ENCODE measurements around the gene IER2.
"Not testable (repeated sequence)": the region's sequence is repeated elsewhere in the genome, so short reads cannot be mapped to it uniquely, and the experiment has no call there.

Gene IER2

GRCh38 chr19:13146763-13147563 lies 3.2 kb upstream of the IER2 start:
- no peak for DNase-seq

DNA sequence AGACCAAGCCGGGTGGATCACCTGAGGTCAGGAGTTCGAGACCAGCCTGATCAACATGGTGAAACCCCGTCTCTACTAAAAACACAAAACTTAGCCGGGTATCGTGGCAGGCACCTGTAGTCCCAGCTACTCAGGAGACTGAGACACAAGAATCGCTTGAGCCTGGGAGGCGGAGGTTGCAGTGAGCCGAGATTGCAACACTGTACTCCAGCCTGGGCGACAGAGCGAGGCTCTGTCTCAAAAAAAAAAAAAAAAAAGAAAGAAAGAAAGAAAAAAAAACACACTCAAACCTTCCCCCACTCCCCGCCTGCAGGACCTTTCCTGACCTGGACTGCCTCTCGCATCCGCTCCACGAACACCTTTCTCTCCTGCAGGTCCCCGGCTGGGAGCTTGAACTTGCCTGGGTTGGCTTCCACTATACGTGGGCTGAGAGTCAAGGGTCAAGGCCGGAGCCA lies 1.0 kb upstream of the IER2 start:
- not testable (repeated sequence) for DNase-seq

DNA sequence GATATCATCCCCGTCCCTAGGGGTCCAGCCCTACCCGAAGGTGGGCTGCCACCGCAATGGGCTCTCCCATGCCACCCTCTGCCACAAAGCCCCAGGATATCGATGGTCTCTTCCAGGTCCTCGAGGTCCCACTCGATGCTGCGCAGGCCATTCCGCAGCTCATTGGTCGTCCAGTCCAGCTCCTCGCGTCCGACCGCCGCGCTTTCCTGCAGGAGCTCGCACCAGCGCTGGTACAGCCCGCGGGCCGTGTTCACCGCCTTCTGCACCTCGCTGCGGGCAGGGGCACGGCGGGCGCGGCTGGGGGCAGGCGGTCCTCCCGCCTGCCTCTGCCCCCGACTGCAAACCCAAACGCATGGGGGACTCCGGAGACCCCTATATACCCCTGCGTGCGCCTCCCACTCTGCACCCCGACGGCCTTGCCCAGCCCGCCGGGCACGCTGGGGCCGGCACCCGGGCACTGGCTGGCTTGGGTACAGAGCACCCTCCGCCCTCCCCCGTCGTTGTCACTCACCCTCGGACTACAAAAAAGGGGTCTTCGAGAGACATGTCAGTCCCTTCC lies 504 bp upstream of the IER2 start:
- DNase-seq: no peak

DNA sequence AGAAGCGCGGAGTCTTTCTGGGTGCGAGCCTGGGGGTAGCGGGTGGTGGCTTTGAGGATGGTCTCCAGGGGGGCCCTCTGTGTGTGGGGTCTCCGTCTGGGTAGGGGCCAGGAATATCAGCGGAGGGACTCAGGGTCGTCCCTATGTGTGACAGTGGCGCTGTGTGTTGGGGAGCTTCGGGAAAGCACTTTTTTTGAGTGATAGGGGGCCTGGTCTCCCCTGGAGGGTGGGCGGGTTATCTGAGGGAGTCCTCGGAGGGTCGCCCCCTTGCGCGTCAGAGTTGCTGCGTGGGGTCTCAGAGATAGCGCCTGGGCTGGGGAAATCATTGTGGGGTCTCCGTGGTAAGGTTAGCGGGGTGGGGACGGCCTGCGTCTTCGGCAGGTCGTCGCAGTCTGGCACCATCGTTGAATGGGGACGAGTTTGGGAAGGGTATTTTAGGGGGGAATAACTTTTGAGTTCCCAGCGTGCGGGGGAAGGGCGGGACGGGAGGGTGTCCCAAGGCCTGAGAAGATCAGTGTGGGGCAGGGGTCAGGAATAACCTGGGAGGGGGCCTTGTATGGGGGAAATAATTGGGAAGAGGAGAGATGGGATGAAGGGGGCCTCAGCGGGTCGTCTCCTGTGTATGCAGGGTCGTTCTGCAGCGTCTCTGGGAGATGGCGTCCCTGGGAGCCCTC lies 857 bp downstream of the IER2 start:
- peak; percentile 39 for DNase-seq

DNA sequence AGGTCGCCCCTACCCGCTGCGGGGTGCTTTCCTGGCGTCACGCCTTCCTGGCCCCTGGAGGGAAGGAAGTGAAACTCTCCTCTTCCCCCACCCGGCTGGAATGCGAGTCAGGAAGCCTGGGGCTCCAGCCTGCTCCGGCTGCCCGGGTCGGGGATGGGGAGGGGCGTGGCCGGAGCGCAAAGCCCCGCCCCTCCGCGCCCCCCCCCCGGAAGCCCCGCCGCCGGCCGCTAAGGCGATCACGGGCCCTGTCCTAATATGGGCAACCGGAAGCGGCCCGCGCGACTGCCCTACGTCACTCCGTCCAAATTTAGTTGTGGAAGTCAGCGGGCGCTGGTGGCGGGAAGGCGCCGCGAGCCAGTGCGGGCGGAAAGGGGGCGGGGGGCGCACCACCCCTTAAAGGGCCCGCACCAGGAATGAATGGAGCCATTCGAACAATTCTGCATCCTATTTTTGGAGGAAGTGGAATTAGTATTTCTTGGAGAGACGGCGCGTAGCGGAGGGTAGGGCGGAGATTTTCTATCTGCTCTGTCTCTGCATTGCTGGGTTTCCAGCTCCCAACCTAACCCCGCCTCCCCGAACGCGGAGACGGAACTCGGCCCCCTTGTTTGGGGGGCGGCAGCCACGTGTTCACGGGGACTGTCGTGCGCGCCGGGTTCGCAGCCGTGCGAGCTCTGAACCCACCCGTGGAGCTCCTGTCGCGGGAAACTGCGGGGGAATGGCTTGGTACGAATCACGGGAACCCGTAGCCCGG lies 1.6 kb downstream of the IER2 start:
- DNase-seq: peak; percentile 94

DNA sequence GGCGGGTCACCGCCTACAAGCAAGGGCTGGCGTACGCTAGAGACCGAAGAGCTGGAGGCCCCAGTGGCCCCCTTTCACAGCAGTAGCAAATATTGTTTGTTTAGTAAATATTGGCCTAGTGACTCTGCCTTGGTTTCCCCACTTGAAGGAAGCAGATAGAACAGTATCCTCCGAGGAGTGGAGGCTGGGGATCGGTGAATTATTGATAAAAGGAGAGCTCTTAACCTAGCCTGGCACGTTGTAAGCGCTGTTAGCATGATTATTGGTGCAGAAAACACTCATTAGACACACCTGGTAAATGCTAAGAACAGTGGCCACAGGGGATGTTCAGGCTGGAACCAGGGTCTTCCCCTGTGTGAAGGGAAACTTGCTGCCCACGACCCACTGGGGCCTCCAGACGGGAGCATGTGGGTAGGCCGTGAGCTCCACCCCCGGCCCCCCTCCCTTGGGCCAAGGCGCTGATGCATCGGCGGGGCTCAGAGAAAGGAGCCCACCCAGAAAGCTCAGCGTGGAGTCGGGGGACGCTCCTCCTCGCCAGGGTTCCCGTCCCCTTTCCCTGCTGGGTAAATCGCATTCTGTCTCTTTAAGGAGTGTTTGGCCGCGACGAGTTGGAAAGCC lies 2.3 kb downstream of the IER2 start:
- DNase-seq: no peak

- DNase-seq: peak; percentile 94
These were observed 2.9 kb downstream of the IER2 start for GRCh38 chr19:13152974-13153568.

- peak; percentile 39 for DNase-seq
These were observed 3.5 kb downstream of the IER2 start for GRCh38 chr19:13153569-13154240.

GRCh38 chr19:13154241-13154778 lies 4.1 kb downstream of the IER2 start:
- peak; percentile 48 for DNase-seq

- peak; percentile 76 for DNase-seq
These were observed 4.8 kb downstream of the IER2 start for GRCh38 chr19:13154911-13155471.

DNA sequence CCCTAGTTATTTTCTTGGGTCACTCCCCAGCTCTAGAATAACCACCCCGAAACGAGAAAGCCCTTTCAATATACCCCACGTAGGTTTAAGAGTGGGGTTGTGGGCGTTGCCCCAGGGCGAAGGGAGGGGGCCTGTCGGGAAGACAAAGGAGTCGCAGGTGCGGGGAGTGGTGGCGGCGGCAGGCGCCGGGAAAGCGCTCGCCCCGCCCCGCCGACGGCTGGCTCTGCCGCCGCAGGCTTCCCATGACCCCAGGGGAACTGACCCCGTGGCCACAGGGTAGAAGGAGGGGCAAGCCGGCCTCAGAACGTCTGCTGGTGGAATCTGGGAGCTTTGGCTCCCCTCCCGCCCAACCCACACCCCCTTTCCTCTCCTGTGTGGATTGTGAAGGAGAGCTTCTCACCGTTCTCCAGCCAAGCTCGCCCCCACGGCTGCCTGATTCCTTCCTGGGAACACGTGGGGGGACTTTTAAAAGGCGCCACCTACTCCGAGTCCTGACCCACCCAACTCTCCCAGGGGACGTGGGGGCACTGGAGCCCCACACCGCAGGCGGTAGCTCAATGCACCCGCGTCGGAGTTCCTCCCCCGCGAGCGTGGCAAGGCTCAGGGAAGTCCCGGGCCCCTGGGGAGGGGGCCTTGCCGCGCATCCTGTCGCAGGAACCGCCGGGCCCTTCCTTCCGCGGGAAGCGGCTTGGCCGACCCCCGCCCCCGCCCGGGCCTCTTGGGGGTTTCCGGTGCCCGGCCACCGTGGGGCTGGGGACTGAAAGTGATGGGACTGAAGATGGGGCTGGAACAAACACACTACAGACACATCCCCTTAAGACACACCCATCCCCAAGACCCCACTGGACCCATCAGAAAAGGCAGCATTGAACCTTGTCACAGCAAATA lies 5.5 kb downstream of the IER2 start:
- peak; percentile 57 for DNase-seq

GRCh38 chr19:13159713-13160112 lies 9.5 kb downstream of the IER2 start:
- DNase-seq: no peak

GRCh38 chr19:13160557-13160956 lies 10.3 kb downstream of the IER2 start:
- DNase-seq: no peak

DNA sequence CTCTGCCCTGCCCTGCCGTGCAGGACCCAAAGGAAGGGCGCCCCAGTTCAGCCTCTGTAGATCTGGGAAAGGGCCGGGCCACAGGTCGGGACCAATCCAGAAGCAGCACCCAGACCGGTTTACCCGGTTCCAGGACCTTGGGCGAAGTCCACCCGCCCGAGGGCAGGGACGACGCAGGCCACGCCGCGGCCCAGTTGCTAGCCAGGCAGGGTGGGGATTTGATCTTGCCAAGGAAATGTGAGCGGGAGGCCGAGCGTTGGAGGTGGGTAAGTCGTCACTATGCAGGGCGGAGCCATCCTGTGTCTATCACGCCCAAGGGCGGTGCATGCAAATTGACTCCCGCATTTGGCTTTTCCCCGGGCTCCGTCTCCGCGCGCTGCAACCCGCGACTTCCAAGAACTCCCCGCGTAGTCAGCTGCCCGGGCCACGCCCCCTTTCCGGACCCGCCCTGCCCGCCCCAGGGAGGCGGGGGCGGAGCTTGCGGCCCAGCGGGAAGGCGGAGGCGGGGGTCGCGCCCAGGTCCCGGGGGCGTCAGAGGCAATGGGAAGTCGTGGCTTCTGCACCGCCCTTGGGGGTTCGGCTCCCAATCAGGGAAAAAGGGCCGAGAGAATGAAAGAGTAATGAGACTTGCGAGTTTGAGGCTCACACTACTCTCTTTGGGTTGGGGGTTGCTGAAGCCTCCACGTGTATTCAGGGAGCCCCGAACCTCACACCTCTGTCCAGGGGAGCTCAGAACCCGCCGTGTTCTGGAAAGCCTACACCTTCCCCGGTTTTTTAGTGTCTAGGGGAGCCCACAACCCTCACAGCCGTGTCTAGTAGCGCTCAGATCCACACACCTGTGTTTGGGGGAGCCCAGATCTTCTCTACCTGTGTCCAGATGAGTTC lies 12.8 kb downstream of the IER2 start:
- peak; percentile 82 for DNase-seq

DNA sequence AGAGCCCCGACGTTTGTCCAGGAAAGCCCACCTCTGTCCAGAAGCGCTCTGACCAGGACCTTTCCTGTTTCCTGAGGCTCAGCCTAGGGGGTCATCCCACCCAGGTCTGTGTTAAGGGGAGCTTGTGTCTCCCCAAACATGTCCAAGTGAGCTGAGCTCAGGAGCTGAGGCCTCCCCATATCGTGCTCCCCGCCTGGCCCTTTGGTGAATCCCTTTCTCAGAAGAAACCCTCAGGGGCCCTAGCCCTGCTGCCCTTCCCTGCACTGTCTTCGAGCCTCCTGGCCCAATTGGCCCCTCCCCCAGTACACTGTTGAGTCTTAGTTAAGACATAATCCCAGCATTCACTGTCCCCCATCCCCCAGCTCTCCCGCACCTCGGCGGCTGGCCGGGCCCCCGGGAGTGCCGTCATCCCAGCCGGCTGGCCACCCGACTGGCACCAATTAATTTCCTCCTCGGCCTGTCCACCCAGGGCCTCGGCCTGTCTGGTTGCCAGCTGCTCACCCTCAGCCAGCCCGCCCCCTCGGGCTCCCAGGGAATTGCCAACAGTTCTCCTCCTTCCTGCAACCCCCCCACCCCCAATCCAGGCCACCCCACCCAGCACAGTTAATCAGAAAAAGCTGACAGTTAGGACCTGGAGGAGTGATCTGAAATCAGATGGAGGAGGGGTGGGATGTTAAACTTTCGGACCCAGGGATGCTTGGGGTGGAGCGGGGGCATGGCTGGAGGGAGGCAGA lies 13.6 kb downstream of the IER2 start:
- peak; percentile 38 for DNase-seq

DNA sequence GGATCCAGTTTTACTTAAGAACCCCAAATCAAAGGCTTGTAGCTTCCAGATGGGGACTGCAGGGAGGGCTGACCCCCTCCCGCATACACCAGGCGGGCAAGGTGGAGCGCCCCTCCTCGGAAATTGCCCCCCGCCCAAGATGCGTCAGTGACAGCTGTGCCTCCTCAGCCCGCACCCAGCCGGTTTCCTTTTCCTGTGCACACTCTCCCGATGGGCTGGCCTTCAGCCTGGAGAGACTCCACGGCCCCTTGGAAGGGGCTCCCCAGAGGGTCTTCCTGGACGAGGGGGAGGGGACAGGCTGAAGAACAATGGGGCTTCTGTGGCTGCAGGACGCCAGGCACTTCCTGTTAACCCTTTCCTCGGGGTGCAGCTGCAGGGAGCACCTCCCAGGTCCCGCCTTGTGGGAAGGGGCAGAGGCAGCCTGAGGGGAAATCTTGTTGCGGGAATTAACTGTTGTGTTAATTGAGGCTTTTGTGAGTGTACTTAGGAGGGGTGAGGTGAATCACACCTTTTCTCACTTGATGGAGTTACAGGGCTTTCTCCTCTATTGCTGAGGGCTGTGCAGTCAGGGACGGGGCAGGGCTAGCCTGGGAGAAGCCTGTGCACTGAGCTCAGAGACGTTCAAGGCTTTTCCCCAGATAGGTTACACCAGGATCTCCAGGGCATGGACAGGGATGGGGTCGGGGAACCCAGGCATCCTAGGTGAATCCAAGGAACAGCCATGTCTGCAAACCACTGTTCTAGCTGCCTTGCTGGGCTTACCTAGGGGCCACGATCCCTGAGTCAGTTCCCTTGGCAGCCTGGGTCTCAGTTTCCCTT lies 14.3 kb downstream of the IER2 start:
- DNase-seq: peak; percentile 35
